Measurements from ENCODE around the gene FHIP1B.

The FHIP1B gene

GRCh38 chr11:6237761-6238302 is 3.4 kb upstream of the FHIP1B start:
- no peak for DNase-seq

- DNase-seq, result no peak
Measured at GRCh38 chr11:6237266-6237665, 2.8 kb upstream of the FHIP1B start.

DNA sequence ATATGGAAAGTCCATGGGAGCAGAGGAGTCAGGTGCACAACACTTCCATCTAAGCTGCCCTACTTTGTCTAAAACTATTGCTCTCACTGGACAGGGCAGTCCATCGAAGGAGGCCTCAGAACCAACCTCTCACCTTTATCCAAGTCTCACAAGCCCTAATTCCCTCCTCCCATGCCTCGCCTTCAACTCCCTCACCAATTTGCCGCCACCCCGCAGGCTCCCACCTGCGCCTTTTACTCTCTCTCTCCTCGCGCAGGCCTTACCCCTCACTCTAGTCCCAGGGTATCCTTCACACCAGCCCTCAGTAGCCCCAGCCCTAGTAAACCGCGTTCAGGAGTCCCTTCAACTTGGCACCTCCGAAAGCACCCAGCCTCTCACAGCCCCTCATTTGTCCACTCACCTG is 451 bp downstream of the FHIP1B start:
- no peak for DNase-seq

GRCh38 chr11:6232899-6233298 is 1.5 kb downstream of the FHIP1B start:
- no peak for DNase-seq

DNA sequence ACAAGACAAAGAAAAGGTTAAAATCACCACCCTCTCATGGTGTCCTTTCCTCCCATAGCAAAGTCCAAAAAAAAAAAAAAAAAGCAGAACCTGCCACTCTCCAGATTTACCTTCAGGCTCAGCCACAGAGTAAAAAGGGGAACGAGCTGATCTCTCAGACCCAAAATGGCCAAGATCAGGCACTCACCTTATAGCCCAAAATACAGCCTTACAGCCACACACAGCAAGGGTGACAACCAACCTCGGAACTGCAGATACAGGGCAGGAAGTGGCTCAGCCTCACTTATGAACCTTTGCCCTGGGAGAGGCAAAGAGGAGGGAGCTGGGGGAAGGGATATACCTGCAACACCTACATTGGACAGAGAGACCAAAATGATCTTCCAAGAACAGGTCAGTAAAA is 4.5 kb downstream of the FHIP1B start:
- peak; percentile 19 for DNase-seq

DNA sequence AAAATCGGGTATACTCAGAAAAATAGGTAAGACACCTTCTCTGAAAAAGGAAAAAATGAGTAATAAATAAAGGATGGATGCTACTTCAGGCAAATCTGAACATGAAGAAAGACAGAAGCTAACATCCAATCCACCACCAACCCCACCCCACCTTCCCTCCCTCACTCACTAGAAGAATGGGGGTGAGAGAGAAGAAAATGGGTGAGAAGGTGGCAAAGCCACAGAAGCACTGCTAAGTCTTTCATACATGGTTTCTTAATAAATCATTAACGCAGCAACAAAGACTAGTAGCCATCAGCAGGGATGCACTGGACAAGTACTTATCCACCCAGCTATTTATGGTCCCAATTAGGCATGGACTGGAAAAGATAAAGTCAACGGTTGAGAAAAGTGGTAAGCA is 5.9 kb downstream of the FHIP1B start:
- DNase-seq, result no peak

GRCh38 chr11:6225896-6226295 is 8.5 kb downstream of the FHIP1B start:
- DNase-seq, result no peak

GRCh38 chr11:6225024-6225423 is 9.4 kb downstream of the FHIP1B start:
- no peak for DNase-seq

DNA sequence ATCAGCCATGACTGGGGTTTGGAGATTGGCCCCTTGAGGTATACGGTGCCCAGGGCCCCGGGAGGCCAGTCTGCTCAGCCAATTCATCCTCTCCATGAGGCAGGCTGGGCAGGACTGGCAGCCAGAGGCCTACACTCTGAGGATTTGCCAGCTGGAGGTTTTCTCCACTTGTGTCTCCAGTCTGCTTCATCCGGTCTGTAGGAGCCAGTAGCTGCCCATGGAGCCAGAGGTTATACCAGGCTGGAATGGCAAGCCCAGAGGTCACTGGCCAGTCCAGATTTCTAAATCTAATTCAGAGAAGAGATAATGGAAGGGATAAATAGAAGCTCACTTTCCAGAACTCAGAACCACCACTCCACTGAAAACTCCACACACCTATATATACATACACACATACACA is 10.0 kb downstream of the FHIP1B start:
- DNase-seq, result no peak

GRCh38 chr11:6223854-6224253 is 10.6 kb downstream of the FHIP1B start:
- no peak for DNase-seq

GRCh38 chr11:6219359-6219758 is 15.1 kb downstream of the FHIP1B start:
- DNase-seq, result no peak

DNA sequence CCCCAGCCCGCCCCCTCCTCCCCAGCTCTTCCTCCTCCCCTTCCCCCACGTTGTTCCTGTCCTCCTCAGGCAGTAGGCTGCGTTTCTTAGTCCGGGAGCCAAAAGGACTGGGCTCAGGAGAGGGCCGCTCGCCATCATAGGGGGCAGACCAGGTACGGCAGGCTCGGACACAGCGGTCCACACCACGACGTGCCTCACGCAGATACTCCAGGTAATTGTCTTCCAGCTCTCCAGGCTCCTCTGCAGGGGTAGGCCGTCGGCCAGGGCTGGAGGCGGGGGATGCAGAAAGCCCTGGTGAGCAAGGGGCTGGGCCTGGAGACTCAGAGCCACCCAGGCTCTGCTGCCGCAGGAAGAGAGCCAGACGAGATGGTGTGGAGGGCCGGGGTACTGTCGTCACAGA is 16.7 kb downstream of the FHIP1B start:
- DNase-seq, result no peak

DNA sequence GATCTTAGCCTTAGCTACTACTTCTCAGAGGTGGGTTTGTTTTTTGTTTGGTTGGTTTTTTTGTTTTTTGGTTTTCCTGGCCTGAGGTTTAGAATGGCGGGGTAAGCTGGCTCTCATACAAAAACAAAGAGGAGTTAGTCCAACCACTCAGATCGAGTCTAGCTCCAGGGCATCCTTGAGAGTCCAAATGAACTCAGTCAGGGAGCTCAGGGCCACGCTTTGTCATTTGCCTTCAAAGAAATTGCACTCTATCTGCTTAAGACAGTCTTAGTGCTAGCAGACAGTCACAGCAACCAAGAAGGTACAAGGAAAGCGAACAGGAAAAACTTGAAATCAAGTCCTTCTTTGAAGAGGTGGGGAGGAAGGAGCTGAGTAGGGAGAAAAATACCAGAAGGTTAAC is 17.9 kb downstream of the FHIP1B start:
- DNase-seq, result no peak

- no peak for DNase-seq
Measured at GRCh38 chr11:6214530-6214929, 19.9 kb downstream of the FHIP1B start.

DNA sequence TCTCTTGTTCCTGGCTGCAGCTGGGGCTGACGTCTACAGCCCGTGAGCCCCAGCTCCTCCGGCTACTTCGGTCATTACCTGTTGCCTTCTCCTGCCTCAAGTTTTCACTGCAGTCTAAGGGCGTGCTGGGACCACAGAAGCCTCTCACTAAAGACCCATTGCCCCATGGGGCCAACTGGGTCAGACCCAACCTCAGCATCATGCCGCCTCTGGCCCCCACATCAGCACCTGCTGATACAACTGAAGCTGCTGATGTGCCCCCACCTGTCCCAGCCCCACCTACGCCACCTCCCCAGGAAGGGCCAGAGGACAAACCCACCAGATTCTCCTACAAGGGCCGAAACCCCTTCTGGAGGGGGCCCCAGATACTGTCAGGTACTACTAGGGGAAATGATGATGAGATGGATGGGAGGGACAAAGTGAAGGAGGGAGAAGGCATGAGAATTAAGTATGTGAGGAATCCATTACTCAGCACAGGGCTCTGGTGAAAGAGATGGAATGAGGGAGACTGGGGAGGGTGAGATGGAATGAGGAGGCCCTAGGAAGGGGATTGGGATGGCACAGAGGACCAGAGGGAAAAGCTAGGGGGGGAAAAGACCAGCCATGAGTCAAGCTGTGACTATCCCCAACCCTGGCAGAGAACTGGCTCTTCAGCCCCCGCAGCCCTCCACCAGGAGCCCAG is 24.0 kb downstream of the FHIP1B start:
- DNase-seq, result no peak

- no peak for DNase-seq
Measured at GRCh38 chr11:6209801-6210200, 24.6 kb downstream of the FHIP1B start.

GRCh38 chr11:6206456-6207180 is 27.8 kb downstream of the FHIP1B start:
- no peak for DNase-seq

- DNase-seq, result no peak
Measured at GRCh38 chr11:6205366-6205765, 29.1 kb downstream of the FHIP1B start, which contains the start of gene C11orf42. TSS of gene C11orf42 (plus strand) at chr11:6205557. CDS start at chr11:6205616, 59 bp downstream.

- DNase-seq, result no peak
Measured at GRCh38 chr11:6204706-6205105, 29.7 kb downstream of the FHIP1B start.

DNA sequence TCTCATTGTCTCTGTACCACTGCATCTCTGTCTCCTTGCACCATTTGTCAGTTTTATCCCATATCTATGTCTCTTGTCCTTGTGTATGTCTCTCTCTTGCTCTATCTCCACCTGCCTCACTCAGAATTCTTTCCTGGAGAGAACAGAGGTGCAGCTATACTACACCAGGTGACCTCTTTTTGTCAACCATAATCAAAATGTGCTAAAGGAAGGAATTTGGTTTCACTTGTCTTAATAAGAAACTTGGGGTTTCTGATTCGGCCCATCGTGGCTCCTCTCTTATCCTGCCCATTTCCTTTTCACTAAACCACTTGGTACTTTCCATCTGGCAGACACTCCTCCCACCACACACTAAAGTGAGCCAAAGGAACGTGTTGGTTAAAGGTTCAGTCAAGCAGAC is 31.1 kb downstream of the FHIP1B start:
- no peak for DNase-seq

DNA sequence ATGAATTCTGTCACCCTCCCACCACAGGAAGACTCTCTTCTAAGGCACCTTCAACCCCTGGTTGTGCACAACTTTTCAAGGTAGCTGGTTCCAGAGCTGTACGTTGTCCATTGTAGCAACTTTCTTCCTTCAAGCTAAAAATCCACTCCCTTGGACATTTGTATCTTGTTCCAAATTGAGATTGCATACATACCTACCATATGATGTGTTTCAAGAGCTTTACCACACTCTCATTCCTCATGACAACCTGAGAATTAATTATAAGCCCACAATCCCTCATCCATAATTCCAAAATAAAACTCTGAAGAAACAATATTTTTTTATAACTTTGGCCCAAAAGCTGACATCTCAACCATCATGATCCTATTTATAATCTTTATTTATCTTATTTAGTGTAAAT is 32.4 kb downstream of the FHIP1B start:
- DNase-seq, result no peak

GRCh38 chr11:6201481-6201880 is 33.0 kb downstream of the FHIP1B start:
- no peak for DNase-seq

- DNase-seq, result no peak
Measured at GRCh38 chr11:6200975-6201374, 33.5 kb downstream of the FHIP1B start.

DNA sequence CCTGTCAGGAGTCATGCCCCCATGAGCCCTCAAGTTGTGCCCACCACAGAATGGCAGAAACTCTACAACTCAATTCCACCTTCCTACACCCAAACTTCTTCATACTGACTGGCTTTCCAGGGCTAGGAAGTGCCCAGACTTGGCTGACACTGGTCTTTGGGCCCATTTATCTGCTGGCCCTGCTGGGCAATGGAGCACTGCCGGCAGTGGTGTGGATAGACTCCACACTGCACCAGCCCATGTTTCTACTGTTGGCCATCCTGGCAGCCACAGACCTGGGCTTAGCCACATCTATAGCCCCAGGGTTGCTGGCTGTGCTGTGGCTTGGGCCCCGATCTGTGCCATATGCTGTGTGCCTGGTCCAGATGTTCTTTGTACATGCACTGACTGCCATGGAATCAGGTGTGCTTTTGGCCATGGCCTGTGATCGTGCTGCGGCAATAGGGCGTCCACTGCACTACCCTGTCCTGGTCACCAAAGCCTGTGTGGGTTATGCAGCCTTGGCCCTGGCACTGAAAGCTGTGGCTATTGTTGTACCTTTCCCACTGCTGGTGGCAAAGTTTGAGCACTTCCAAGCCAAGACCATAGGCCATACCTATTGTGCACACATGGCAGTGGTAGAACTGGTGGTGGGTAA is 35.1 kb downstream of the FHIP1B start, which contains the start of gene OR52W1:
TSS of gene OR52W1 (plus strand) at position 51 of the 637 bp plus-strand sequence. CDS start at position 51, 0 bp downstream.
- DNase-seq, result no peak
